GM21447 (cell line): ENCODE results near the gene SLC8A3.

ENCODE experiments used
- ATAC-seq: cut with Tn5 transposase; IDR thresholded peaks from one replicate; pipeline ENCODE4 v1.9.1; 2021; ENCODE audit not compliant: unreplicated experiment

Gene SLC8A3

DNA sequence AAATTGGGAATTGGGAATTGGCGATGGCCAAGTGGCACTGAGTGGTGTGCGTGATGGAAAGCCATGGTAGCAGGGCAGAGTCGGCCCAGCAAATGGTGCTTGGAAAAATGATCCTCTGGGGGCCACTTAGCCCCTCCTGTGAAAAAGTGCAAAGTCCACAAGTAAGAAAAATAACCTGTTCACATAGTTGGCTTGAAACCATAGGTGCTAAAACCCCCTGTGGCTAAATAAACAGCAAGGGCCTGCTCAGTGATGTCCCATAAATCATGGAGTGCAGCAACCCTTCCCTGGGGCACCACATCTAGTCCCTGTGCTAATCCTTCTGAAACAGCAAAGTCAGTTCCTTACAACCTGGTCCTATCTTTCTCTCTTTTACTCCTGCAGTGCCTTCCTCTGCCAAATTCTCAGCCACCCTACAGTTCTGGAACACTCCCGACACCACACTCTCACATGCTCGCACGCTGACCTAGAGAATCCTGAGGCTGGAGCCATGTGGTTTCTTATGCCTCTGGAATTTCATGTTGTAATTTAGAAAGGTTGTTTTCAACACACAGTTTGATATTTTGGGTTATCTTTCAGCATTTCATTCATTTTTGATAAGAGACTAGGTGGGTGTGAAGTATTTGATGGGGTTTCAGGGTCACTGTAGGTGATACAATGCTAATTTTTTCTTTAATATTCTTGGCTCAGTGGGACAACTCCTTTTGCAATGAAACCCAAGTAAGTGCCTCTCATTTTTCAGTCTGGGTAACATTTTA lies 186.0 kb downstream of the SLC8A3 start:
- ATAC-seq = no peak

DNA sequence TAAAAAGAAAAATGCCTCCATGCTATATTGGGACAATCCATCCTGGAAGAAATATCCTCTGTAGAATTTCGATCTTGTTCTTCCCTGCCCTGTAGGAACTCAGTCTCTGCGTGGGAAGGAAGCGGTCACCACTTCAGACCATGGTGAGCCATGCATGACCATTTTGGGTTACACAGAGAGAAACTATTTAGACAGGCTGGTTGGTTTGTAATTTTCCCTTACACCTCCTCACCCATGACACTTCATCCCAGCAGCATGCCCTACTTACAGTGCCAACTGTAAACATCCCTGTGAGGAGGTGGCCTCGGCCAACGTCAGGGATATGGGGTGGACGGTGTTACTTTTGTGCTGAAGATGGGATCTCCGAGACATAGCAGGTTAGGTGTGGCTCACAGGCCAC lies 188.2 kb downstream of the SLC8A3 start:
- ATAC-seq = no peak

- ATAC-seq = no peak
These were observed 189.5 kb downstream of the SLC8A3 start for GRCh38 chr14:69999261-69999674.

- ATAC-seq = no peak
These were observed 190.9 kb downstream of the SLC8A3 start for GRCh38 chr14:69997849-69998248.

GRCh38 chr14:69996216-69996615 lies 192.5 kb downstream of the SLC8A3 start:
- ATAC-seq = no peak
